Non-pigmented ciliary epithelial cell (primary cell): ENCODE results near the gene COL6A6.
"Not testable (repeated sequence)": the region's sequence is repeated elsewhere in the genome, so short reads cannot be mapped to it uniquely, and the experiment has no call there.

ENCODE experiments used
- DNase-seq: peaks from one replicate; pipeline ENCODE4 v3.0.0-alpha.2; 2010; ENCODE audit warnings: low read depth

Gene COL6A6

DNA sequence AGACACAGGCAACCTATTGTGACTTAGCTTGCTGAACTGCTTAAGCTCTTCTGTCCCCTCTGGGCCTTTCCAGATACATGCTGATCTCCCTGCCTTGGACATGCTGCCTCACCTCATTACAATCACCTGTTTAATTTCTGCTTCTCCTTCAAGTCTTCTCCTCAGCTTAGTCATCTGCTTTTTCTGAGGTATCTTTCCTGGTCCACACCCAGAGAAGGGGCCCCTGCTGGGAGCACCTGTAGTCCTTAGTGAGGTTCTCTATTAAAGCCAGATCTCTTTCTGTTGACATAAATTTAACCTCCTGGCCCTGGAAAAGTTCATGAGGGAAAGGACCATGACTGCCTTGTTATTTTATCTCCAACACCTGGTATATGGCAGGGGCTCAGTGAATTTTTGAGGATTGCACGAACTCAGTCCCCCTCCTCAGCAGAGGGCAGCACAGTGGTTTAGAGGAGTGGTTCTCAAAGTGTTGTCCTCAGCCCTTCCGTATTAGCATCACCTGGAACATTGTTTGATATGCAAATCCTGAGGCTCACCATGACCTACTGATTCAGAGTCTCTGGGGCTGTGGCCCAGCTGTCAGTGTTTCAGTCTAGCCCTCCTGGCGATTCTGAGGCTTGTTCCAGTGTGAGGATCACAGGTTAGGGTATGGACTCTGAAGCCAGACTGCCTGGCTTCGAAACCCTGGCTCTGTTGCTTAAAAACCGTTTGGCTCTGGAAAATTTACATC is 12.7 kb downstream of the COL6A6 start:
- no peak for DNase-seq

DNA sequence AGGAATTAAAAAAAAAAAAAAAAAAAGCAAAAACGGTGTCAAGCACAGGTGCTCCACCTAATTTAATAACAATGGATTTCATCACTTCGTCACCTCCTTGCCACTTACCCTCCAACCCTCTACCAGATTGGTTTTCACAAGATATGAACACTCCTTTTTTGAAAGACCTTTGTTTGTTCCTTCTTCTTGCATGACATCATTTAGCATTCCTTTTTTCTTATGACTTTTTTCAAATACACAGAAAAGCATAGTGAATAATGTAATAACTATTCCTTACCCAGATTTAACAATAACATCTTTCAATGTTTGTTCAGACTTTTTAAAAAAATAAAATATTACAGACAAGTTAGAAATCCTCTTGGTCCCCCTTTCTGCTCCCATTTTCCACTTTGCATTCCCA is 16.3 kb downstream of the COL6A6 start:
- no peak for DNase-seq

GRCh38 chr3:130537673-130538304 is 20.8 kb downstream of the COL6A6 start:
- no peak for DNase-seq

- no peak for DNase-seq
Measured at GRCh38 chr3:130539005-130539404, 22.0 kb downstream of the COL6A6 start.

DNA sequence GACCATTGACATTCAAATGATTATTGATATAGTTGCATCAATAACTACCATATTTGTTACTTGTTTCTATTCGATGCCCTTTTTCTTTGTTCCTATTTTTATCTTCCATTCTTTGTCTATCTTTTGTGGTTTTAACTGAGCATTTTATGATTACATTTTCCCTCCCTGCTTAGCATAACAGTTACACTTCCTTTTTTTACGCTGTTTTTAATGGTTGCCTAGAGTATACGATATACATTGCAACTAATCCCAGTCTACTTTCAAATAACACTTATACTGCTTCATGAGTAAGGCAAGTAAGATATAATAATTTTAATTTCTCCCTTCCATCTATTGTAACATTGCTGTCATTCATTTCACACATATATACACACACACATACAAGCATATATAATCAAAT is 26.3 kb downstream of the COL6A6 start:
- DNase-seq: no peak

DNA sequence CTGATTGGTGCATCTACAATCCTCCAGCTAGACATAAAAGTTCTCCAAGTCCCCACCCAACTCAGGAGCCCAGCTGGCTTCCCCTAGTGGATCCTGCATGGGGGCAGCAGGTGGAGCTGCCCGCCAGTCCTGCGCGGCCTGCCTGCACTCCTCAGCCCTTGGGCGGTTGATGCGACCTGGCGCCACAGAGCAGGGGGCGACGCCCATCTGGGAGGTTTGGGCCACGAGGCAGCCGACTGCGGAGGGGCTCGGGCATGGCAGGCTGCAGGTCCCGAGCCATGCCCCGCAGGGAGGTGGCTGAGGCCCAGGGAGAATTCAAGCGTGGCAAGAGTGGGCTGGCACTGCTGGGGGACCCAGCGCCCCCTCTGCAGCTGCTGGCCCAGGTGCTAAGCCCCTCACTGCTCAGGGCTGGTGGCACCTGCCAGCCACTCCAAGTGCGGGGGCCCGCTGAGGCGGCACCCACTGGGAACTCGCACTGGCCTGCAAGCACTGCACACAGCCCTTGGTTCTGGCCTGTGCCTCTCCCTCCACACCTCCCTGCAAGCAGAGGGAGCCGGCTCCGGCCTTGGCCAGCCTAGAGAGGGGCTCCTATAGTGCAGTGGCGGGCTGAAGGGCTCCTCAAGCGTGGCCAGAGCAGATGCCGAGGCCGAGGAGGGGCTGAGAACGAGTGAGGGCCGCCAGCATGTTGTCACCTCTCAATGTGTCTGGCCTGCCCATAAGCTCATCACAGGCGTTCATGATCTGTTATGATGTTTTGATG is 30.1 kb downstream of the COL6A6 start:
- no peak for DNase-seq

DNA sequence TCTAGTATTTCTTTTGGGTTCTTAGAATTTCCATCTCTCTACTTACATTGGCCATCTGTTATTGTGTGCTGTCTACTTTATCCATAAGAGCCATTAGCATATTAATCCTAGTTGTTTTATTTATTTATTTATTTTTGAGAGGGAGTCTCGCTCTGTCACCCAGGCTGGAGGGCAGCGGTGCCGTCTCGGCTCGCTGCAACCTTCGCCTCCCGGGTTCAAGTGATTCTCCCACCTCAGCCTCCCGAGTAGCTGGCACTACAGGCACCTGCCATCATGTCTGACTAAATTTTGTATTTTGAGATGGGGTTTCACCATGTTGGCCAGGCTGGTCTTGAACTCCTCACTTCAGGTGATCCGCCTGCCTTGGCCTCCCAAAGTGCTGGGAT is 30.7 kb downstream of the COL6A6 start:
- DNase-seq: not testable (repeated sequence)

- no peak for DNase-seq
Measured at GRCh38 chr3:130548356-130548755, 31.4 kb downstream of the COL6A6 start.

DNA sequence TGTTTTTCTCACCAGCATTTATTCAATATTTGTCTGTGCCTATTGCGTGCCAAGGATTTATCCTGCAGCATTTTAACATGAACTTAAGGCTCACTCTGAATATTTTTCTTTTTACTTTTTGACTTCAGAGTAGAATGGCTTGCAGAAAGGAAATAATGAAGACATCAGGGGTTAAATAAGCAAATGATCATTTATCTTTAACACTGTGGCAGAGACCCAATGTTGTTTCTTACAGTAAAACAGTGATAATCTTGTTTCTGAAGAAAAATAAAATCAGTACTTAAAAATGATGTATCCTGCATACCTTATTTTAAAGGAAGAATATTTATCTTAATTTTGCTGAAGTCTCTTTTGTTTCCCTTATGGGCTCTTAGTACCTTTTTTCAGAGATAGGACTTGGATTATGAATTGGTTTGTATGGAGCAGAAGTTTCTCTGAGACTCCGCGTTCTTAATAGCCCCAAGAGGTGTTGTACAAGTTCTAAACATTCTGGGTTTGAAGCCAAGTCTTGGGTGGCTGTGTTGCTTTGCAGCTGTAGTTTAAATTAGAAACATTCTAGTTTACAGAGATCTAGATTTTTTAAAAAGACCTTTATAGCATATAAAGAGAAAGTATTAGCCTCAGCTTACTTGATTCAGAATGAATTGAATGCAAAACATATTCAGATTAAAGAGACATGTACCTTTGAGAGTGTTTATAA is 40.5 kb downstream of the COL6A6 start:
- no peak for DNase-seq

DNA sequence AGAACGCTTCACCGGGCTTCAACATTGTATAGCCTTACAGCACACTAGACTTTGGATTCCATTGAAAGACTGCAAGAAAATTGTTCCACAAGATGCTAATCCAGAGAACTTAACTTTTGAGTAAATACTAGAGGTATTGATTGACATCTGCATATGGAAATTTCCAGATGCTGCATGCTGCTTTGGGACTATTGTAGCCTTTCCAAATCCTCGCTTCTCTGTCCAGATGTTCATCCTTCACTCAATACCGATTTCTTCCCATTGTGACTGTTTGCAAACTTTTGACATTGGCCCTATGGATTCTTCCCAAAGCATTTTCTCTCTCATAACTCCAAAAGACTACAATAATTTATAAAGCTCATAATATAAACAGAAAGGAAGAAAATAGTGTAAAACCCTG is 41.4 kb downstream of the COL6A6 start:
- no peak for DNase-seq

DNA sequence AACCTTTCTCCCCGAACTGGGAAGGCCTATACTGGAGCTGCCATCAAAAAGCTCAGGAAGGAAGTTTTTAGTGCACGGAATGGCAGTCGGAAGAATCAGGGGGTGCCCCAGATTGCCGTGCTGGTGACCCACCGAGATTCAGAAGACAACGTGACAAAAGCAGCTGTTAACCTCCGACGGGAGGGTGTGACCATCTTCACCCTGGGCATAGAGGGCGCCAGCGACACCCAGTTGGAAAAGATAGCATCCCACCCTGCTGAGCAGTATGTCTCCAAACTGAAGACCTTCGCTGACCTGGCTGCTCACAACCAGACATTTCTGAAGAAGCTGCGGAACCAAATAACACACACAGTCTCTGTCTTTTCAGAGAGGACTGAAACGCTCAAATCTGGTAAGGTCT is 48.2 kb downstream of the COL6A6 start:
- DNase-seq: no peak
